ENCODE data around the gene PALS1.
"Not testable (repeated sequence)": the region's sequence is repeated elsewhere in the genome, so short reads cannot be mapped to it uniquely, and the experiment has no call there.

The PALS1 gene

DNA sequence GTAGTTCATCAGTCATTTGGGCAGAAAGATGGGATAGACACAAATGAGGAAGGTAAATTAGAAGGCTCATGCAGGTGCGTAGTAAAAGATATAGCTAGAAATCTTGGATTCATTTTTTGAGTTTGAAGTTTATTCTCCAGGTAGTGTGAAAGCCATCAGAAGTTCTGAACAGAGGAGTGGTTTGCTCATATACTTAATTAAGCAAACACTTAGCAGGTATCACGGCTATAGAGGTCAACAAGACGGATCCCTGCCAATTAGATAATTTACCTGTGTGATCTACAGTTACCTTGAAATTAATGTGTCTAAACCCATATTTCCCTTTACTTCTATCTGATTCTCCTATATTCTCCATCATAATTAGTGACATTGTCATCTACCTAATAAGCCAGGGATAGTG lies 29.7 kb downstream of the PALS1 start:
- no peaks in the 10 kb centered on the region for H3K27me3 ChIP-seq (replicated peaks; ENCODE audit: control insufficient read depth, insufficient read depth, low read length, poor library complexity, severe bottlenecking)
- no peak overlapping the region for H3K27ac ChIP-seq (ENCODE audit: insufficient read depth, low read length, poor library complexity, severe bottlenecking)
- no peak overlapping the region for H3K4me3 ChIP-seq (ENCODE audit: insufficient read depth, low read depth, low read length, poor library complexity, severe bottlenecking)

DNA sequence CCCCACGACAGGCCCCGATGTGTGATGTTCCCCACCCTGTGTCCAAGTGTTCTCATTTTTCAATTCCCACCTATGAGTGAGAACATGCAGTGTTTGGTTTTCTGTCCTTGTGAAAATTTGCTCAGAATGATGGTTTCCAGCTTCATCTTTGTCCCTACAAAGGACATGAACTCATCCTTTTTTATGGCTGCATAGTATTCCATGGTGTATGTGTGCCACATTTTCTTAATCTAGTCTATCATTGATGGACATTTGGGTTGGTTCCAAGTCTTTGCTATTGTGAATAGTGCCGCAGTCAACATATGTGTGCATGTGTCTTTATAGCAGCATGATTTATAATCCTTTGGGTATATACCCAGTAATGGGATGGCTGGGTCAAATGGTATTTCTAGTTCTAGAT lies 32.0 kb downstream of the PALS1 start:
- H3K27ac ChIP-seq (ENCODE audit: insufficient read depth, low read length, poor library complexity, severe bottlenecking); H3K4me3 ChIP-seq (ENCODE audit: insufficient read depth, low read depth, low read length, poor library complexity, severe bottlenecking); DNase-seq; H3K27me3 ChIP-seq (replicated peaks; ENCODE audit: control insufficient read depth, insufficient read depth, low read length, poor library complexity, severe bottlenecking); H3K9me3 ChIP-seq (ENCODE audit: control insufficient read depth, low read length); H3K36me3 ChIP-seq (ENCODE audit: control insufficient read depth, insufficient read depth, low read length); H3K4me1 ChIP-seq (ENCODE audit: control insufficient read depth, insufficient read depth, low read length, poor library complexity, severe bottlenecking): not testable (repeated sequence)

More for the DNA sequence above, 29.7 kb downstream of the PALS1 start:
- Histone ChIP-seq H3K9me3 (ENCODE audit: control insufficient read depth, low read length) (no peaks in the 10 kb centered on the region), H3K36me3 (ENCODE audit: control insufficient read depth, insufficient read depth, low read length) (peaks cover 6% of the 10 kb centered on the region), H3K4me1 (ENCODE audit: control insufficient read depth, insufficient read depth, low read length, poor library complexity, severe bottlenecking) (no peaks in the 10 kb centered on the region)
- no peak for DNase-seq

DNA sequence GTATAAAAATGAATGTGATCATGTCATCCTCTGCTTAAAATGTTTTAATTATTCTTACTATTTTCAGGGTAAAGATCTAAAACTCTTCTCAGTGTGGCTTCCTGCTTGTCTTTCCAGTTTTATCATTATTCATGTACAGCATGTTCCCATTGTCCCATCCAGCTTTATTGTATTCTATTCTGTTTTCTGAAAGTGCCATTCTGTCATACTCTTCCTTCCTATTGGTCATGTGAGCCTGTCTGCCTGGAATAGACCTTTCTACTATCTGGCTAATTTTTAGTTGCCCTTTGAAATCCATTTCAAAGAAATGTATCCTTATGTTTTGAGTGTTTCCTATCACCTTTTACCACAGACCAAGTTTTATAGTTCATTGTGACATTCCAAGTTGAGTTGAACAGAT lies 34.9 kb downstream of the PALS1 start:
- no peak overlapping the region for H3K27ac ChIP-seq (ENCODE audit: insufficient read depth, low read length, poor library complexity, severe bottlenecking)
- no peaks in the 10 kb centered on the region for H3K4me1 ChIP-seq (ENCODE audit: control insufficient read depth, insufficient read depth, low read length, poor library complexity, severe bottlenecking)
- no peaks in the 10 kb centered on the region for H3K27me3 ChIP-seq (replicated peaks; ENCODE audit: control insufficient read depth, insufficient read depth, low read length, poor library complexity, severe bottlenecking)
- no peak for DNase-seq
- H3K36me3 ChIP-seq (ENCODE audit: control insufficient read depth, insufficient read depth, low read length): no peaks in the 10 kb centered on the region
- H3K9me3 ChIP-seq (ENCODE audit: control insufficient read depth, low read length): no peaks in the 10 kb centered on the region
- H3K4me3 ChIP-seq (ENCODE audit: insufficient read depth, low read depth, low read length, poor library complexity, severe bottlenecking): no peak overlapping the region

DNA sequence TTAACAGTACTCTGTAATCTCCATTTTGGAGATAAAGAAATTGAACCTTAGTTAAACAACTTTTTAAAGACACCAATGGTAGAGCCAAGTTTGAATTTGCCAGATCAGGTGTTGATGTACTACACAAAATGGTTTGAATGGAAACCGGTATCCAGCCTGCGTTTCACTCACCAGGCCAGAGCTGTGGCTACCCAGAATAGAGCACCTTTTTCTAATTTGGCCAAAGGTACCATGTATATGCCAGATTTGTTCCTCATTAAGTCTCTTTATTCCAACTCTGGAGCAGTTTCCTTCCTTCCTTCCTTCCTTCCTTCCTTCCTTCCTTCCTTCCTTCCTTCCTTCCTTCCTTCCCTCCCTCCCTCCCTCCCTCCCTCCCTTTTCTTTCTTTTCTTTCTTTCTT lies 39.3 kb downstream of the PALS1 start:
- Histone ChIP-seq H3K27ac (ENCODE audit: insufficient read depth, low read length, poor library complexity, severe bottlenecking) (no peak overlapping the region), H3K4me3 (ENCODE audit: insufficient read depth, low read depth, low read length, poor library complexity, severe bottlenecking) (no peak overlapping the region), H3K27me3 (replicated peaks; ENCODE audit: control insufficient read depth, insufficient read depth, low read length, poor library complexity, severe bottlenecking) (no peaks in the 10 kb centered on the region), H3K36me3 (ENCODE audit: control insufficient read depth, insufficient read depth, low read length) (no peaks in the 10 kb centered on the region), H3K9me3 (ENCODE audit: control insufficient read depth, low read length) (no peaks in the 10 kb centered on the region), H3K4me1 (ENCODE audit: control insufficient read depth, insufficient read depth, low read length, poor library complexity, severe bottlenecking) (no peaks in the 10 kb centered on the region)
- DNase-seq: no peak

DNA sequence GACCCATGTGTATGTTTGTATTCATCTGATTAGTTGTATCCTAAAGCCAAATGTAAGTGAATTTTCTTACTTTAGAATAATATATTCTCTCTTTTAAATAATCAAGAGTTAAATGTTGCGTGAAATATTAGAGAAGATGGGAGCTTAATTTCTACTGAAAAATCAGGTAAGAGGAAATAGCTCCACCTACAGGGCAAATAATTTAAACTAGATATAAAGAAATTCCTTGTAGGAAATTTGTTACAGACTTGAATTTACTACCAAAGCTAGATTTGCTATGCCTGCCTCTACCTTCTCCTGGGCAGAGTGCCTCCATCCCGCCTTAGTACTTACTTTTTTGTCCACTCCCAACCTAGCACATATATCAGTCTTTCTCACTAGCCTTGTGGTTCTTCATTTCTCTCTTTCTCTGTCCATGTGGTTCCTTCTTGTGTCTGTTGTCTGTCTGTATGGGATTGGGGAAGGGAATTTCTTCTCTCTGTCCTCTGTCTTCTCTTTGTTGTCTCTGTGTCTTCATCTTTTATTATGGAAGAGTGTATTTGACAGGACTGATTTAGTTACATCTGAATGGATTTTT lies 44.7 kb downstream of the PALS1 start:
- Histone ChIP-seq H3K4me3 (ENCODE audit: insufficient read depth, low read depth, low read length, poor library complexity, severe bottlenecking) (no peak overlapping the region), H3K27ac (ENCODE audit: insufficient read depth, low read length, poor library complexity, severe bottlenecking) (no peak overlapping the region), H3K27me3 (replicated peaks; ENCODE audit: control insufficient read depth, insufficient read depth, low read length, poor library complexity, severe bottlenecking) (no peaks in the 10 kb centered on the region), H3K36me3 (ENCODE audit: control insufficient read depth, insufficient read depth, low read length) (no peaks in the 10 kb centered on the region), H3K9me3 (ENCODE audit: control insufficient read depth, low read length) (no peaks in the 10 kb centered on the region), H3K4me1 (ENCODE audit: control insufficient read depth, insufficient read depth, low read length, poor library complexity, severe bottlenecking) (no peaks in the 10 kb centered on the region)
- DNase-seq: no peak
